ENCODE measurements around the gene DNAH7.

- TF ChIP-seq CTCF (IDR thresholded peaks at IDR 0.05) (no peak), POLR2A (IDR thresholded peaks at IDR 0.05) (no peak)
These were observed 8.3 kb upstream of the DNAH7 start for GRCh38 chr2:196076778-196077568.
